IMR-90 (cell line): ENCODE data around the gene WDR46. TPM values are rescaled to one million over a fixed set of nuclear protein-coding genes. Genes with fewer than 3 reads are reported as not detected.

Source experiments
- ATAC-seq: fragments of 200-7000 bp; cut with Tn5 transposase; 2 replicates; pipeline ENCODE4 v1.9.1; 2020; ENCODE audit warnings: low read depth, mild to moderate bottlenecking, moderate library complexity
- BruUV-seq: library from RNA; stranded (reverse); fragments of 400-500 nt; replicated peaks from 2 replicates; lab custom pipeline; 2021; lab: Mats Ljungman, UMichigan
- CTCF ChIA-PET: fragments of 300-600 bp; formaldehyde crosslinking; extraction: SDS; loops from one replicate; lab custom pipeline; 2021; ENCODE audit warnings: antibody characterized with exemption; lab: Yijun Ruan, JAX
- POLR2A ChIA-PET: fragments of 300-600 bp; sonication (Branson Sonifier 250); formaldehyde crosslinking; loops from one replicate; lab custom pipeline; 2022; ENCODE audit warnings: antibody characterized with exemption; ENCODE audit not compliant: unreplicated experiment; lab: Charles Lee
- DNase-seq: peaks from one replicate; pipeline ENCODE4 v3.0.0; 2013
- H2AFZ ChIP-seq: replicated peaks from 2 replicates; pipeline ENCODE3; 2013; ENCODE audit warnings: low read length, mild to moderate bottlenecking; ENCODE audit not compliant: poor library complexity
- H2AK5ac ChIP-seq: 2 replicates; pipeline ENCODE4 v1.6.1; 2013; ENCODE audit warnings: low read depth, low read length, inconsistent platforms
- H2AK9ac ChIP-seq: replicated peaks from 2 replicates; pipeline ENCODE3; 2013; ENCODE audit warnings: mild to moderate bottlenecking, low read depth, low read length, moderate library complexity; ENCODE audit not compliant: poor library complexity
- H2BK120ac ChIP-seq: 2 replicates; pipeline ENCODE4 v1.6.1; 2013; ENCODE audit warnings: low read depth, low read length, inconsistent platforms
- H2BK15ac ChIP-seq: 3 replicates; pipeline ENCODE4 v1.6.1; 2013; ENCODE audit warnings: low read depth, low read length, inconsistent platforms
- H2BK20ac ChIP-seq: 2 replicates; pipeline ENCODE4 v1.6.1; 2013; ENCODE audit warnings: low read depth, mild to moderate bottlenecking, inconsistent platforms, low read length, moderate library complexity
- H2BK5ac ChIP-seq: 2 replicates; pipeline ENCODE4 v1.6.1; 2013; ENCODE audit warnings: mild to moderate bottlenecking, low read depth, low read length, inconsistent platforms; ENCODE audit not compliant: poor library complexity, severe bottlenecking
- H3K14ac ChIP-seq: replicated peaks from 2 replicates; pipeline ENCODE4 v1.6.1; 2013; ENCODE audit warnings: low read depth, low read length, inconsistent platforms
- H3K18ac ChIP-seq: 2 replicates; pipeline ENCODE4 v1.6.1; 2013; ENCODE audit warnings: low read depth, low read length, control low read depth
- H3K23ac ChIP-seq: 2 replicates; pipeline ENCODE4 v1.6.1; 2013; ENCODE audit warnings: low read depth, low read length, inconsistent platforms
- H3K27ac ChIP-seq: 2 replicates; pipeline ENCODE4 v1.5.1; 2013; ENCODE audit warnings: mild to moderate bottlenecking, control low read depth, low read length; ENCODE audit not compliant: insufficient read depth
- H3K27me3 ChIP-seq: 2 replicates; pipeline ENCODE4 v1.6.1; 2013; ENCODE audit warnings: low read length; ENCODE audit not compliant: control insufficient read depth, insufficient read depth
- H3K36me3 ChIP-seq: 2 replicates; pipeline ENCODE4 v1.6.1; 2013; ENCODE audit warnings: low read length, mixed read lengths; ENCODE audit not compliant: control insufficient read depth, insufficient read depth
- H3K4ac ChIP-seq: 2 replicates; pipeline ENCODE4 v1.6.1; 2013; ENCODE audit warnings: low read depth, low read length, inconsistent platforms
- H3K4me1 ChIP-seq: 2 replicates; pipeline ENCODE4 v1.6.1; 2013; ENCODE audit warnings: low read length, mixed read lengths; ENCODE audit not compliant: control insufficient read depth, insufficient read depth
- H3K4me2 ChIP-seq: 2 replicates; pipeline ENCODE4 v1.6.1; 2013; ENCODE audit warnings: low read depth, mild to moderate bottlenecking, control low read depth, low read length, moderate library complexity
- H3K4me3 ChIP-seq: 2 replicates; pipeline ENCODE4 v1.5.1; 2013; ENCODE audit warnings: low read depth, mild to moderate bottlenecking, control low read depth, low read length, moderate library complexity; ENCODE audit not compliant: insufficient read depth
- H3K56ac ChIP-seq: 2 replicates; pipeline ENCODE4 v1.6.1; 2013; ENCODE audit warnings: low read length, inconsistent platforms; ENCODE audit not compliant: insufficient read depth; ENCODE audit errors: extremely low read depth
- H3K79me1 ChIP-seq, 2 experiments: 2 replicates each; pipeline ENCODE4 v1.6.1; 2013; ENCODE audit warnings: low read length in 2 of 2, inconsistent platforms in 1 of 2, low read depth in 1 of 2
- H3K9ac ChIP-seq: 2 replicates; pipeline ENCODE4 v1.6.1; 2013; ENCODE audit warnings: low read depth, low read length, control low read depth
- H3K9me1 ChIP-seq: 2 replicates; pipeline ENCODE4 v1.6.1; 2013; ENCODE audit warnings: low read length, inconsistent platforms; ENCODE audit not compliant: insufficient read depth
- H3K9me3 ChIP-seq: 2 replicates; pipeline ENCODE4 v1.6.1; 2013; ENCODE audit warnings: low read length; ENCODE audit not compliant: control insufficient read depth, insufficient read depth
- H4K20me1 ChIP-seq: 2 replicates; pipeline ENCODE4 v1.6.1; 2013; ENCODE audit warnings: low read length, inconsistent platforms; ENCODE audit not compliant: insufficient read depth
- H4K5ac ChIP-seq: 2 replicates; pipeline ENCODE4 v1.6.1; 2013; ENCODE audit warnings: mild to moderate bottlenecking, low read depth, low read length, control low read depth
- H4K8ac ChIP-seq, 2 experiments: 2 replicates each; pipeline ENCODE4 v1.6.1; 2013; ENCODE audit warnings: low read depth in 2 of 2, low read length in 2 of 2, control low read depth in 1 of 2, inconsistent platforms in 1 of 2
- H4K91ac ChIP-seq: 2 replicates; pipeline ENCODE4 v1.6.1; 2013; ENCODE audit warnings: low read depth, low read length, inconsistent platforms; ENCODE audit not compliant: insufficient read depth
- BHLHE40 ChIP-seq: fragments of 150-350 bp; IDR thresholded peaks from 2 replicates; pipeline ENCODE4 v1.6.1; 2016; ENCODE audit warnings: mild to moderate bottlenecking, low read depth, low read length
- CTCF ChIP-seq: conservative IDR thresholded peaks from 2 replicates; pipeline ENCODE4 v1.5.1; 2012; ENCODE audit warnings: mild to moderate bottlenecking, low read depth, low read length, improper control_type of control experiment
- FOS ChIP-seq: fragments of 150-350 bp; IDR thresholded peaks from 2 replicates; pipeline ENCODE4 v1.6.1; 2016; ENCODE audit warnings: low read depth, low read length
- MAFK ChIP-seq: IDR thresholded peaks from 2 replicates; pipeline ENCODE4 v1.6.1; 2012; ENCODE audit warnings: low read depth, low read length, improper control_type of control experiment
- MAZ ChIP-seq: IDR thresholded peaks from 2 replicates; pipeline ENCODE4 v1.6.1; 2012; ENCODE audit warnings: low read depth, mild to moderate bottlenecking, low read length, improper control_type of control experiment, moderate library complexity, borderline replicate concordance
- RCOR1 ChIP-seq: IDR thresholded peaks from 2 replicates; pipeline ENCODE4 v1.6.1; 2012; ENCODE audit warnings: mild to moderate bottlenecking, low read length, improper control_type of control experiment; ENCODE audit not compliant: insufficient replicate concordance
- SMC3 ChIP-seq: fragments of 150-350 bp; IDR thresholded peaks from 2 replicates; pipeline ENCODE4 v1.6.1; 2016; ENCODE audit warnings: low read depth, mild to moderate bottlenecking, antibody characterized with exemption, low read length, moderate library complexity
- WGBS, 2 experiments: methylation state at CpG; one replicate each; pipeline versions ENCODE4 v1.1.5 to v1.1.7; 2013; ENCODE audit warnings: missing lambda C conversion rate in 2 of 2; ENCODE audit not compliant: insufficient read length in 1 of 2; ENCODE audit errors: extremely low coverage in 2 of 2; 5-methylcytosine and 5-hydroxymethylcytosine counted together
- dilution Hi-C: fragments of 300-500 bp; cut with HindIII; formaldehyde crosslinking; loops from one replicate; pipeline ENCODE4 v1.14.3; 2018; ENCODE audit warnings: low sequenced_read_pairs; ENCODE audit not compliant: unreplicated experiment
- in situ Hi-C: fragments of 300-500 bp; cut with MboI; formaldehyde crosslinking; loops from 3 replicates; pipeline ENCODE4 v1.14.3; 2019; ENCODE audit warnings: low sequenced_read_pairs, inconsistent platforms, mixed read lengths
- intact Hi-C: fragments of 100-400 bp; cut with micrococcal nuclease; formaldehyde crosslinking; loops from 2 replicates; pipeline ENCODE4 v1.10.0; 2022
- polyA plus RNA-seq, 3 experiments: library from polyadenylated mRNA; depleted of rRNA; stranded (reverse); fragments of >200 nt; gene quantifications; 2 replicates each; pipeline ENCODE4 v1.2.3, GENCODE V29; 2012; ENCODE audit warnings: low replicate concordance in 1 of 3
- total RNA-seq: library from RNA; depleted of rRNA; stranded (reverse); fragments of >200 nt; gene quantifications from 2 replicates; pipeline ENCODE4 v1.2.3, GENCODE V29; 2012

WDR46 gene
- total and polyA plus RNA-seq, 2 of the 4 experiments (the other 2 are of a cell fraction) = 73.8 to 81.6 TPM

- Histone ChIP-seq H3K27ac (no peak overlapping the region), H3K14ac (no peak overlapping the region), H4K91ac (no peak overlapping the region), H2AFZ (no peak overlapping the region), H2AK5ac (no peak overlapping the region), H3K4me2 (no peak overlapping the region), H3K4me1 (peaks cover 3% of the 10 kb centered on the region; the same call in 1 of the 2 replicates), H4K8ac (no peak overlapping the region), H2BK120ac (no peak overlapping the region), H3K18ac (no peak overlapping the region), H3K4ac (no peak overlapping the region), H3K56ac (no peak overlapping the region), H2BK15ac (no peak overlapping the region), H2BK20ac (no peak overlapping the region), H3K9me1 (peaks cover 3% of the 10 kb centered on the region; the same call in 1 of the 2 replicates), H3K79me1 (peaks cover 18 to 42% of the 10 kb centered on the region in 2 experiments), H4K5ac (no peak overlapping the region), H3K9me3 (no peaks in the 10 kb centered on the region), H3K9ac (no peak overlapping the region), H3K4me3 (no peak overlapping the region), H2BK5ac (no peak overlapping the region), H3K36me3 (peaks cover 30% of the 10 kb centered on the region), H3K23ac (no peak overlapping the region), H4K20me1 (no peaks in the 10 kb centered on the region; the same call in 1 of the 2 replicates), H3K27me3 (no peaks in the 10 kb centered on the region), H2AK9ac (no peak overlapping the region)
- TF ChIP-seq SMC3 (no peak), FOS (no peak), MAZ (no peak), CTCF (no peak), RCOR1 (no peak), BHLHE40 (no peak), MAFK (no peak)
- 49% methylated on average over 4 of the region's 10 CpGs; no CpG with 5 or more reads in 1 of the 2 experiments for WGBS, 2 experiments
- POLR2A ChIA-PET = no interaction called here
- dilution Hi-C loops (no loop called here), intact Hi-C loops (no loop called here), in situ Hi-C loops (no loop called here)
- ATAC-seq (no peak), DNase-seq (no peak)
- BruUV-seq = no TSS peak
- CTCF ChIA-PET = no interaction called here
Measured at GRCh38 chr6:33294086-33294823, 5.2 kb upstream of the WDR46 start.
